H1 (cell line): ENCODE results near the gene MAGI2. TPM values are rescaled to one million over a fixed set of nuclear protein-coding genes. Genes with fewer than 3 reads are reported as not detected.

Experiments
- CTCF ChIA-PET: fragments of 300-600 bp; sonication (Branson Sonifier 250); formaldehyde crosslinking; loops from one replicate; lab custom pipeline; 2021; ENCODE audit not compliant: partially characterized antibody; lab: Charles Lee
- POLR2A ChIA-PET: fragments of 300-600 bp; sonication (Branson Sonifier 250); formaldehyde crosslinking; loops from one replicate; lab custom pipeline; 2021; ENCODE audit warnings: inconsistent platforms; ENCODE audit not compliant: partially characterized antibody; lab: Charles Lee
- DNase-seq, 2 experiments: peaks; one replicate each; pipeline versions ENCODE4 v3.0.0 to v3.0.0-alpha.2; 2010 to 2022; ENCODE audit warnings: low spot score in 2 of 2, low read depth in 1 of 2, mixed read lengths in 1 of 2
- FAIRE-seq: peaks from 2 replicates; lab custom pipeline; 2011; peaks lifted over from hg19 to GRCh38; lab: Jason Lieb, UNC
- H2AFZ ChIP-seq: 2 replicates; pipeline ENCODE4 v1.8.1; 2012; ENCODE audit warnings: low read length, inconsistent platforms
- H2AK5ac ChIP-seq: 2 replicates; pipeline ENCODE4 v1.6.1; 2013; ENCODE audit warnings: low read depth, low read length
- H2BK120ac ChIP-seq: replicated peaks from 2 replicates; pipeline ENCODE3; 2013; ENCODE audit warnings: low read depth, low read length, inconsistent platforms
- H2BK12ac ChIP-seq: 2 replicates; pipeline ENCODE4 v1.6.1; 2013; ENCODE audit warnings: low read depth, low read length
- H2BK15ac ChIP-seq: 2 replicates; pipeline ENCODE4 v1.6.1; 2013; ENCODE audit warnings: low read length
- H2BK20ac ChIP-seq: 2 replicates; pipeline ENCODE4 v1.6.1; 2013; ENCODE audit warnings: low read length
- H2BK5ac ChIP-seq: 2 replicates; pipeline ENCODE4 v1.6.1; 2013; ENCODE audit warnings: low read depth, low read length
- H3K14ac ChIP-seq: 2 replicates; pipeline ENCODE4 v1.6.1; 2013; ENCODE audit warnings: inconsistent platforms; ENCODE audit not compliant: insufficient read length
- H3K18ac ChIP-seq: 2 replicates; pipeline ENCODE4 v1.6.1; 2013; ENCODE audit warnings: low read length; ENCODE audit errors: extremely low read depth
- H3K23ac ChIP-seq: 2 replicates; pipeline ENCODE4 v1.6.1; 2013; ENCODE audit warnings: inconsistent platforms; ENCODE audit not compliant: insufficient read length
- H3K23me2 ChIP-seq: 2 replicates; pipeline ENCODE4 v1.6.1; 2013; ENCODE audit warnings: low read depth, low read length
- H3K27ac ChIP-seq: 2 replicates; pipeline ENCODE4 v1.6.1; 2011; ENCODE audit warnings: low read depth, low read length, inconsistent platforms
- H3K27me3 ChIP-seq, 4 experiments: replicated peaks in 1 of 4; 1 replicate in 1 of 4; 2 replicates in 3 of 4; pipeline versions ENCODE4 v1.6.1 to v1.8.1; 2011 to 2013; ENCODE audit warnings: low read length in 3 of 4, mild to moderate bottlenecking in 3 of 4, inconsistent platforms in 2 of 4, mixed read lengths in 2 of 4, moderate library complexity in 1 of 4; ENCODE audit not compliant: control insufficient read depth in 3 of 4, insufficient read depth in 3 of 4; ENCODE audit errors: extremely low read depth in 1 of 4
- H3K36me3 ChIP-seq, 4 experiments: 2 replicates each; pipeline versions ENCODE4 v1.6.1 to v1.8.1; 2011 to 2013; ENCODE audit warnings: mild to moderate bottlenecking in 4 of 4, low read length in 3 of 4, moderate library complexity in 2 of 4, control low read depth in 1 of 4, inconsistent platforms in 1 of 4; ENCODE audit not compliant: insufficient read depth in 4 of 4, control insufficient read depth in 2 of 4
- H3K4ac ChIP-seq: replicated peaks from 2 replicates; pipeline ENCODE3; 2013; ENCODE audit warnings: low read length, low read depth, mixed read lengths, inconsistent platforms; ENCODE audit not compliant: insufficient read length
- H3K4me1 ChIP-seq, 4 experiments: replicated peaks in 1 of 4; 1 replicate in 1 of 4; 2 replicates in 3 of 4; pipeline versions ENCODE4 v1.6.1 to v1.8.1; 2011 to 2013; ENCODE audit warnings: low read length in 3 of 4, inconsistent platforms in 2 of 4, mixed read lengths in 1 of 4; ENCODE audit not compliant: insufficient read depth in 4 of 4, control insufficient read depth in 3 of 4
- H3K4me2 ChIP-seq, 2 experiments: 2 replicates each; pipeline versions ENCODE4 v1.6.1 to v1.8.1; 2011 to 2013; ENCODE audit warnings: low read depth in 2 of 2, low read length in 2 of 2, control low read depth in 1 of 2, inconsistent platforms in 1 of 2, mild to moderate bottlenecking in 1 of 2; ENCODE audit not compliant: insufficient read depth in 1 of 2
- H3K4me3 ChIP-seq, 4 experiments: fragments of 200-600, 300-600 bp in 1 of 4; sonication (generic), shearing (Covaris generic), sonication (Bioruptor Twin) in 1 of 4; 2 replicates each; pipeline versions ENCODE4 v1.5.1 to v1.8.1; 2011 to 2016; ENCODE audit warnings: low read length in 4 of 4, low read depth in 3 of 4, control low read depth in 2 of 4, inconsistent platforms in 2 of 4, mild to moderate bottlenecking in 2 of 4, mixed read lengths in 1 of 4, moderate library complexity in 1 of 4; ENCODE audit not compliant: insufficient read depth in 2 of 4; ENCODE audit errors: extremely low read depth in 1 of 4
- H3K56ac ChIP-seq: replicated peaks from 2 replicates; pipeline ENCODE3; 2013; ENCODE audit warnings: low read depth, mild to moderate bottlenecking, mixed read lengths, low read length, inconsistent platforms; ENCODE audit not compliant: insufficient read length
- H3K79me1 ChIP-seq: 2 replicates; pipeline ENCODE4 v1.6.1; 2013; ENCODE audit warnings: low read depth, low read length, control low read depth
- H3K79me2 ChIP-seq, 2 experiments: 2 replicates each; pipeline versions ENCODE4 v1.6.1 to v1.8.1; 2012 to 2013; ENCODE audit warnings: low read length in 2 of 2, mild to moderate bottlenecking in 2 of 2, inconsistent platforms in 1 of 2; ENCODE audit not compliant: insufficient read depth in 2 of 2, control insufficient read depth in 1 of 2
- H3K9ac ChIP-seq, 4 experiments: replicated peaks in 1 of 4; 1 replicate in 1 of 4; 2 replicates in 3 of 4; pipeline versions ENCODE4 v1.6.1 to v1.8.1; 2011 to 2013; ENCODE audit warnings: low read depth in 3 of 4, low read length in 3 of 4, control low read depth in 2 of 4, mild to moderate bottlenecking in 2 of 4, moderate library complexity in 2 of 4, inconsistent platforms in 1 of 4; ENCODE audit errors: extremely low read depth in 1 of 4
- H3K9me3 ChIP-seq, 2 experiments: 2 replicates each; pipeline versions ENCODE4 v1.6.1 to v1.8.1; 2012 to 2013; ENCODE audit warnings: mild to moderate bottlenecking in 2 of 2, moderate library complexity in 2 of 2, control low read depth in 1 of 2, inconsistent platforms in 1 of 2, low read depth in 1 of 2, low read length in 1 of 2, mixed read lengths in 1 of 2; ENCODE audit not compliant: insufficient read depth in 2 of 2
- H4K20me1 ChIP-seq, 2 experiments: replicated peaks in 1 of 2; 2 replicates each; pipeline versions ENCODE3 to v1.8.1; 2011 to 2013; ENCODE audit warnings: inconsistent platforms in 2 of 2, low read length in 2 of 2, mild to moderate bottlenecking in 1 of 2; ENCODE audit not compliant: insufficient read depth in 2 of 2, control insufficient read depth in 1 of 2
- H4K5ac ChIP-seq: 2 replicates; pipeline ENCODE4 v1.6.1; 2013; ENCODE audit warnings: low read length, low read depth, mixed read lengths, inconsistent platforms; ENCODE audit not compliant: insufficient read length
- H4K8ac ChIP-seq: 2 replicates; pipeline ENCODE4 v1.8.0; 2013; ENCODE audit warnings: mild to moderate bottlenecking, moderate library complexity, low read length, inconsistent platforms; ENCODE audit not compliant: insufficient read depth; ENCODE audit errors: extremely low read depth
- H4K91ac ChIP-seq: replicated peaks from 2 replicates; pipeline ENCODE3; 2013; ENCODE audit warnings: low read length, mixed read lengths, inconsistent platforms; ENCODE audit not compliant: insufficient read length
- BACH1 ChIP-seq: IDR thresholded peaks from 2 replicates; pipeline ENCODE4 v1.6.1; 2012; ENCODE audit warnings: low read length, improper control_type of control experiment
- BCL11A ChIP-seq, 2 experiments: IDR thresholded peaks; one replicate each; pipeline ENCODE4 v1.6.1; 2011; ENCODE audit warnings: low read depth in 2 of 2, low read length in 2 of 2, mild to moderate bottlenecking in 2 of 2
- CTBP2 ChIP-seq: IDR thresholded peaks from 2 replicates; pipeline ENCODE4 v1.7.0; 2011; ENCODE audit warnings: borderline replicate concordance, mild to moderate bottlenecking, moderate library complexity, mixed read lengths, low read length; ENCODE audit not compliant: insufficient read depth, insufficient read length
- EZH2 ChIP-seq: fragments of 200-600 bp; sonication (generic); IDR thresholded peaks from 2 replicates; pipeline ENCODE4 v1.7.1; 2012; ENCODE audit warnings: low read depth, mild to moderate bottlenecking, moderate library complexity, low read length, inconsistent platforms; ENCODE audit not compliant: severe bottlenecking
- HDAC6 ChIP-seq: IDR thresholded peaks from one replicate; pipeline ENCODE4 v1.7.1; 2012; ENCODE audit warnings: low read depth, mild to moderate bottlenecking, inconsistent platforms, low read length, moderate library complexity
- NANOG ChIP-seq: IDR thresholded peaks from 2 replicates; pipeline ENCODE4 v1.6.1; 2011; ENCODE audit warnings: low read length, low read depth, mild to moderate bottlenecking, inconsistent platforms; ENCODE audit not compliant: insufficient read depth, poor library complexity, severe bottlenecking
- RAD21 ChIP-seq, 2 experiments: IDR thresholded peaks in 1 of 2; conservative IDR thresholded peaks in 1 of 2; 2 replicates each; pipeline ENCODE4 v1.6.1; 2011; ENCODE audit warnings: low read depth in 2 of 2, low read length in 2 of 2, improper control_type of control experiment in 1 of 2, inconsistent platforms in 1 of 2, mild to moderate bottlenecking in 1 of 2, moderate library complexity in 1 of 2
- SP2 ChIP-seq: IDR thresholded peaks from 2 replicates; pipeline ENCODE4 v1.6.1; 2012; ENCODE audit warnings: mild to moderate bottlenecking, low read length, inconsistent platforms
- TAF7 ChIP-seq: optimal IDR thresholded peaks from 2 replicates; pipeline ENCODE3; 2011; ENCODE audit warnings: low read depth, mild to moderate bottlenecking, inconsistent platforms, low read length, moderate library complexity, borderline replicate concordance
- TCF12 ChIP-seq: IDR thresholded peaks from 2 replicates; pipeline ENCODE4 v1.6.1; 2011; ENCODE audit warnings: low read depth, mild to moderate bottlenecking, low read length
- WGBS, 2 experiments: shearing (Covaris generic) in 1 of 2; methylation state at CpG; one replicate each; pipeline versions ENCODE4 v1.1.6 to v1.1.7; 2013 to 2015; ENCODE audit warnings: low lambda C conversion rate in 2 of 2, mixed read lengths in 2 of 2, inconsistent platforms in 1 of 2, low coverage in 1 of 2, missing lambda C conversion rate in 1 of 2; ENCODE audit not compliant: insufficient replicate concordance in 2 of 2, insufficient coverage in 1 of 2, insufficient read length in 1 of 2; ENCODE audit errors: extremely low coverage in 1 of 2, missing lambda C conversion rate in 1 of 2; 5-methylcytosine and 5-hydroxymethylcytosine counted together
- polyA plus RNA-seq, 7 experiments: library from polyadenylated mRNA; depleted of rRNA in 3 of 7; stranded (reverse) in 5 of 7; unstranded in 2 of 7; fragments of >200 nt in 5 of 7; fragments of 200-250 nt in 2 of 7; gene quantifications; 1 replicate in 5 of 7; 2 replicates in 1 of 7; 4 replicates in 1 of 7; pipeline versions ENCODE4 v1.2.1 to v1.2.3, GENCODE V29; 2011 to 2013; ENCODE audit warnings: missing spikeins in 2 of 7, mixed read lengths in 2 of 7
- total RNA-seq: library from RNA; stranded (reverse); fragmentation: NEBNext Ultra II Directional; extraction: Animal tissue kit (Norgen Biotek cat#: 25700); gene quantifications from 2 replicates; pipeline ENCODE4 v1.2.1, GENCODE V29; 2021
- TF ChIP-seq, protein P1 (sequence below): IDR thresholded peaks from 2 replicates; pipeline ENCODE4 v1.6.1; 2011; ENCODE audit warnings: low read depth, mild to moderate bottlenecking, low read length; ENCODE audit not compliant: insufficient read depth

The MAGI2 gene
- total and polyA plus RNA-seq, 2 of the 8 experiments (the other 6 are each of a cell fraction or from before 2014, with no cell fraction given): 6.0 to 27.3 TPM

DNA sequence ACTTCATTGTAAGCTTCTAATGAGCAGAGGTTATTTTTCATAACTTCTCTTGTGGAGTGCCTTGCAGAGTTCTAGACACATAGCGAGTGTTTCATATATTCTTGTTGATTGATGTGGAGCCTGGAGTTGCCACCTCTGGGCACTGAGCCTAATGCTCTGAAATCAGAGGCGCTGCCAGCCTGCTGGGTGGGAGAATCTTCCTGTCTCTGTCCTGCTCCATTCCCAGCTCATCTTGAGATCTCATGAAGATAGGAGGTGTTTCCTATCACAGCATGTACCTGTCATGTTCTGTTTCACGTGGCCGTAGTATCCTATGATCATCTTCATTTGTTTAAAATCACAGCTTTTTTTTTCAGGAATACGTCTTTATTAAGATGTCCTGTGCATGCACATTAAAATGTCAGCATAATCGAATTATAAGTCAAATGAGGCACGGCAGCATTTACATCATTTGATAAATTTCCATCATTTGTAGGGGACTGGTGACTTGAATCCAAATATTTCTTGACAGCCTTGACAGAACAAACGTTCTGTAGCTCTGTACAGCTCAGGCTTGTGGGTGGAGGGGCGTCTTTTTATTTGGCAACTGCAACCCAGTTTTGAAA is 1261.9 kb downstream of the MAGI2 start:
- CTCF ChIA-PET: interaction anchor here (0.5 to 1.0 kb wide), 2 partner anchors 28 to 57 kb away, joined by 3 to 7 read pairs; no protein-coding TSS in a partner anchor
- no peaks in the 10 kb centered on the region for H3K4me1 ChIP-seq

More for the DNA sequence above, 1261.9 kb downstream of the MAGI2 start:
- Histone ChIP-seq H3K4me3 (no peak overlapping the region), H4K20me1 (no peaks in the 10 kb centered on the region), H2AFZ (no peak overlapping the region), H3K27me3 (no peaks in the 10 kb centered on the region)
- TF ChIP-seq CTBP2: no peak
- no peak for TF ChIP-seq BCL11A (IDR thresholded peaks at IDR 0.05; ENCODE audit: low read depth in 2 of 2, low read length in 2 of 2)
- TF ChIP-seq SP2: no peak
- TF ChIP-seq TAF7: no peak
- TF ChIP-seq HDAC6: no peak
- TF ChIP-seq RAD21 (IDR thresholded peaks at IDR 0.05 in 1 of 2, conservative IDR thresholded peaks at IDR 0.05 in 1 of 2; ENCODE audit: low read depth in 2 of 2, low read length in 2 of 2): no peak
- TF ChIP-seq TCF12: no peak
- no peak for TF ChIP-seq BACH1
- TF ChIP-seq, protein P1, sequence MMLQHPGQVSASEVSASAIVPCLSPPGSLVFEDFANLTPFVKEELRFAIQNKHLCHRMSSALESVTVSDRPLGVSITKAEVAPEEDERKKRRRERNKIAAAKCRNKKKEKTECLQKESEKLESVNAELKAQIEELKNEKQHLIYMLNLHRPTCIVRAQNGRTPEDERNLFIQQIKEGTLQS: no peak
- TF ChIP-seq NANOG: no peak
- TF ChIP-seq EZH2: no peak
- TF ChIP-seq, all 59 proteins: peak for 0
- no peak overlapping the region for H3K4me2 ChIP-seq
- H3K27ac ChIP-seq: no peak overlapping the region
- H4K91ac ChIP-seq: no peak overlapping the region
- no peak overlapping the region for H2BK5ac ChIP-seq
- H3K9ac ChIP-seq: no peak overlapping the region
- H4K8ac ChIP-seq: no peak overlapping the region
- POLR2A ChIA-PET: interaction anchor here (0.7 kb wide), 1 partner anchor 31 kb away, joined by 3 read pairs; no protein-coding TSS in a partner anchor
- no peaks in the 10 kb centered on the region for H3K9me3 ChIP-seq
- no peaks in the 10 kb centered on the region for H3K79me2 ChIP-seq
- DNase-seq (no peak), FAIRE-seq (no peak)
- no peak overlapping the region for H2BK15ac ChIP-seq
- no peaks in the 10 kb centered on the region; the same call in 1 of the 2 replicates for H3K79me1 ChIP-seq
- H2BK20ac ChIP-seq: no peak overlapping the region
- no peak overlapping the region for H3K23ac ChIP-seq
- H4K5ac ChIP-seq: no peak overlapping the region
- H3K18ac ChIP-seq: no peak overlapping the region
- WGBS, 2 experiments: 92% methylated on average over 9 of the region's 9 CpGs; no CpG with 5 or more reads in 1 of the 2 experiments
- no peak overlapping the region for H2BK12ac ChIP-seq
- H3K4ac ChIP-seq: no peak overlapping the region
- H3K14ac ChIP-seq: no peak overlapping the region
- no peak overlapping the region for H2AK5ac ChIP-seq
- H2BK120ac ChIP-seq: no peak overlapping the region
- no peaks in the 10 kb centered on the region for H3K23me2 ChIP-seq
- no peak overlapping the region for H3K56ac ChIP-seq
- H3K36me3 ChIP-seq: no peaks in the 10 kb centered on the region; a peak in 1 of 8 replicates
